Vagina (tissue), 2 donors: Measurements from ENCODE around the gene GALNT7.

Experiments
- CTCF ChIP-seq, 3 experiments: fragments of 450-650 bp in 2 of 3; fragments of 200-600 bp in 1 of 3; sonication (generic) in 1 of 3; IDR thresholded peaks; one replicate each; pipeline ENCODE4 v1.5.1; 2017 to 2019; ENCODE audit warnings: antibody characterized with exemption in 3 of 3, mild to moderate bottlenecking in 2 of 3, moderate library complexity in 2 of 3
- POLR2A ChIP-seq, 2 donors: fragments of 450-650 bp; IDR thresholded peaks; one replicate each; pipeline ENCODE4 v1.6.1; 2017; ENCODE audit warnings: antibody characterized with exemption in 2 of 2, mild to moderate bottlenecking in 2 of 2, moderate library complexity in 2 of 2

- no peak for TF ChIP-seq POLR2A (IDR thresholded peaks at IDR 0.05)
- TF ChIP-seq CTCF (IDR thresholded peaks at IDR 0.05): no peak
Measured at GRCh38 chr4:173280998-173281397, 112.4 kb downstream of the GALNT7 start.
